Measurements from ENCODE around the gene ILK. TPM values are rescaled to one million over a fixed set of nuclear protein-coding genes. Genes with fewer than 3 reads are reported as not detected.

ILK gene
- total RNA-seq (2021; fragmentation: NEBNext Ultra II Directional; extraction: Animal tissue kit (Norgen Biotek cat#: 25700)) = 100 to 1,000 TPM; 195 to 245 (median 223) TPM
- long read RNA-seq, transcript ILK-212 (12 exons, 1,617 nt) = minor isoform, 7 of 380 reads
- long read RNA-seq, transcript ILK-201 (13 exons, 1,802 nt) = minor isoform, 80 of 380 reads
- long read RNA-seq, transcript ILK-203 (13 exons, 1,692 nt) = major isoform, 224 of 380 reads
- long read RNA-seq, transcript ILK-202 (12 exons, 2,074 nt) = minor isoform, 18 of 380 reads
- long read RNA-seq, partial matches to known transcripts = 27 of 380 reads
- long read RNA-seq, other reads (novel, unspliced or antisense) = 24 of 380 reads

GRCh38 chr11:6603287-6604080 is at the start of gene ILK, which contains the start of gene RRP8:
Gene ILK, plus strand, starts transcription at chr11:6603774. Its CDS starts 498 bp downstream, at chr11:6604272.
Gene RRP8, minus strand, starts transcription at chr11:6603616. Its CDS starts 114 bp downstream, at chr11:6603502.
- peak; percentile 34; the same call in 1 of the 2 replicates for TF ChIP-seq CTCF (IDR thresholded peaks at IDR 0.05)
- Mint-ChIP-seq H3K27me3 (ENCODE audit: insufficient read depth) (no peaks in the 10 kb centered on the region; the same call in 1 of the 2 replicates), H3K36me3 (ENCODE audit: low read depth) (peaks cover 31% of the 10 kb centered on the region), H3K9me3 (no peaks in the 10 kb centered on the region), H3K4me1 (ENCODE audit: low read depth) (peaks cover 15% of the 10 kb centered on the region), H3K27ac (no peak within 1 kb of the TSS), H3K4me3 (no peak within 1 kb of the TSS)
- DNase-seq = peak; percentile 88

- Mint-ChIP-seq H3K27ac (no peak overlapping the region), H3K27me3 (ENCODE audit: insufficient read depth) (no peaks in the 10 kb centered on the region; the same call in 1 of the 2 replicates), H3K4me1 (ENCODE audit: low read depth) (no peaks in the 10 kb centered on the region), H3K9me3 (no peaks in the 10 kb centered on the region), H3K4me3 (no peak overlapping the region), H3K36me3 (ENCODE audit: low read depth) (no peaks in the 10 kb centered on the region)
- no peak for DNase-seq
- TF ChIP-seq CTCF (IDR thresholded peaks at IDR 0.05) = no peak
Observed at GRCh38 chr11:6554828-6555706, 48.5 kb upstream of the ILK start.

GRCh38 chr11:6556139-6556949 is 47.2 kb upstream of the ILK start:
- no peak overlapping the region for H3K4me3 Mint-ChIP-seq
- TF ChIP-seq CTCF (IDR thresholded peaks at IDR 0.05) = no peak
- no peak for DNase-seq
- H3K27me3 Mint-ChIP-seq (ENCODE audit: insufficient read depth) = no peaks in the 10 kb centered on the region; the same call in 1 of the 2 replicates
- no peak overlapping the region for H3K27ac Mint-ChIP-seq
- H3K4me1 Mint-ChIP-seq (ENCODE audit: low read depth) = no peaks in the 10 kb centered on the region
- H3K9me3 Mint-ChIP-seq = no peaks in the 10 kb centered on the region
- H3K36me3 Mint-ChIP-seq (ENCODE audit: low read depth) = no peaks in the 10 kb centered on the region

GRCh38 chr11:6557063-6557462 is 46.5 kb upstream of the ILK start:
- no peak for TF ChIP-seq CTCF (IDR thresholded peaks at IDR 0.05)
- Mint-ChIP-seq H3K27me3 (ENCODE audit: insufficient read depth) (no peaks in the 10 kb centered on the region; the same call in 1 of the 2 replicates), H3K4me1 (ENCODE audit: low read depth) (no peaks in the 10 kb centered on the region), H3K36me3 (ENCODE audit: low read depth) (no peaks in the 10 kb centered on the region), H3K4me3 (no peak overlapping the region), H3K9me3 (no peaks in the 10 kb centered on the region), H3K27ac (no peak overlapping the region)
- DNase-seq = no peak
